ENCODE measurements around the gene DRAXIN.

- TF ChIP-seq EZH2 (optimal IDR thresholded peaks at IDR 0.05; ENCODE audit: low read depth, low read length): no peak
- TF ChIP-seq CTCF (IDR thresholded peaks at IDR 0.05; ENCODE audit: low read length): no peak
These were observed 80.1 kb downstream of the DRAXIN start for GRCh38 chr1:11771481-11772043.

Measured in MM.1S (cell line).